CD4-positive, alpha-beta T cell treated with Interleukin-6 for 4 hours (primary cell): Measurements from ENCODE around the gene FGF5.
"Not testable (repeated sequence)": the region's sequence is repeated elsewhere in the genome, so short reads cannot be mapped to it uniquely, and the experiment has no call there.

Source experiments
- DNase-seq: peaks from one replicate; pipeline ENCODE4 v3.0.0-alpha.2; 2020; ENCODE audit warnings: mixed read lengths

The FGF5 gene

GRCh38 chr4:80255329-80256095, 11.0 kb upstream of the FGF5 start:
- DNase-seq: no peak

GRCh38 chr4:80257851-80258250, 8.6 kb upstream of the FGF5 start:
- no peak for DNase-seq

DNA sequence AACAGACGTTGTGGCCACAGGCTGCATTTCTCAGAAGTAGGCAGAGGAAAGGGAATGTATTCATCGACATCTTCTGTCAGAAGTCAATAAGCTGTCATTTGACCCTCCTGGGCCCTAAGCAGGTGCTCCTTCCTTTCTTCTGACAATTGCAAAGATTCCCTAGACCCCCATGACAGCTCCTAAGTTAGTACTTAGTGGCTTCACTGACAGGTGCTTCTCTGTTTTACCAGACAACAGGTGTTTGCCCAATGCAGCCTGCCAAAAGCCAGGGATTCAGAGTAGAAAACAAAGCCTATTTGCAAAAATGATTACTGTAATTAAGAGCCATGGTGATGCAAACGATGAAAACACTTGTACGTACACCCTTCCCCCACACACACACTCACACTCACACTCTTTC, 7.5 kb upstream of the FGF5 start:
- no peak for DNase-seq

GRCh38 chr4:80259817-80260216, 6.6 kb upstream of the FGF5 start:
- no peak for DNase-seq

DNA sequence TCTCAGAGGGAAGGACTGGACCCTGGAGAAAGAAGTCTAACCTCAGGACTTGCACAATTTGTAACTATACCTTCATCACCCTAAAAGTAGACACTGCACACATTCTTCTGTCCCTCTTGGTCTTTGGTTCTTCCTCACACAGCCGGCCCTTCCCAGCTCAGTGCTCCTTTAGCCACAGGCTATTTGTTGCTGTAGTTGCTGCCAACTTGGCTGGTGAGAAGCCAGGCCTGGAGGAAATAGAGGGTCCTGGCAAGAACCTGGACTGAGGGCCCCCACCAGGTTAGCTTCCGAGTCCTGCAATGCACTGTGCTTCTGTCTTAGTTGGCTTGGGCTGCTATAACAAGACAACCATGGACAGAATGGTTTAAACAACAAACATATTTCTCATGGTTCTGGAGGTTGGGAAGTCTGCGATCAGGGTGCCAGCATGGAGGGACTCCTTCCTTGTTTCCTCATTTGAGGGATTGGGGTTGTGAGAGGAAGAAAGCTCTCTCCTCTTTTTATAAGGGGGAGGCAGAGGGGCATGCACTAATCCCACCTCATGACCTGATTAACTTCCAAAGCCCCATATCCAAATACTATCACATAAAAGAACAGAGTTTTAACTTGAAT, 4.4 kb upstream of the FGF5 start:
- no peak for DNase-seq

GRCh38 chr4:80263541-80264351, 2.7 kb upstream of the FGF5 start:
- no peak for DNase-seq

- no peak for DNase-seq
Observed at GRCh38 chr4:80264352-80264647, 2.2 kb upstream of the FGF5 start.

- DNase-seq: no peak
Observed at GRCh38 chr4:80264825-80265224, 1.6 kb upstream of the FGF5 start.

- DNase-seq: no peak
Observed at GRCh38 chr4:80265571-80266252, 752 bp upstream of the FGF5 start.

DNA sequence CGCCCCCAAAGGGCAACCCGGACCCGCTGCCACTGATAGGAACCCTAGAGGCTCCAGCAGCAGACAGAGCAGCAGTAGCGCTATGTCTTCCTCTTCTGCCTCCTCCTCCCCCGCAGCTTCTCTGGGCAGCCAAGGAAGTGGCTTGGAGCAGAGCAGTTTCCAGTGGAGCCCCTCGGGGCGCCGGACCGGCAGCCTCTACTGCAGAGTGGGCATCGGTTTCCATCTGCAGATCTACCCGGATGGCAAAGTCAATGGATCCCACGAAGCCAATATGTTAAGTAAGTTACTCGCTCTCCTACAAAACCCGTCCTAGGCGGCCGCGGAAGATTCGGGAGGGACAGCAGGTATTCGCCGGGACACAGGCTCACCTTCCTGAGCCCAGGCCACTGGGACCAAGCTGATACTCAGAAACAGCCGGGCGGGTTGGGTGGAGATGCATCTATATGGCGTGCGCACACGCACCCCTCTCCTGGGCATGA, 477 bp downstream of the FGF5 start:
- DNase-seq: no peak

- no peak for DNase-seq
Observed at GRCh38 chr4:80268081-80268823, 1.8 kb downstream of the FGF5 start.

GRCh38 chr4:80268936-80269335, 2.5 kb downstream of the FGF5 start:
- no peak for DNase-seq

DNA sequence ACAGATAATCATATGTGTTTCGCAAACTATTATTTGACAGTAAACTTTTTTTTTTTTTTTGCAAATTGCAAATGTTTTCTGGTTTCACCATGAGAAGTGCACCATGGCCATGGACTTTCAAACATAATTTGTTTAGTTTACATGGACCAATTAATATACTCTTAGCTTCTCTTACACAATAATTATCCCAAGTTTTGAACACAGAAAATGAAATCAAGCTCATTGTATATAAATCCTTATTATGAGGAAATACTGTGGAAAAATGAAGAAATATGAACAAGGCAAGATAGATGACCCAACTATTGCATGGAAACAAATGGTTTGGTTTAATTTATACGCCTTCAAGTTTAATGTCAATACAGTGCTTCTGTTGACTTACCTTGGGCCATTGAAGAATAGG, 3.9 kb downstream of the FGF5 start:
- DNase-seq: no peak

- no peak for DNase-seq
Observed at GRCh38 chr4:80270868-80271267, 4.4 kb downstream of the FGF5 start.

DNA sequence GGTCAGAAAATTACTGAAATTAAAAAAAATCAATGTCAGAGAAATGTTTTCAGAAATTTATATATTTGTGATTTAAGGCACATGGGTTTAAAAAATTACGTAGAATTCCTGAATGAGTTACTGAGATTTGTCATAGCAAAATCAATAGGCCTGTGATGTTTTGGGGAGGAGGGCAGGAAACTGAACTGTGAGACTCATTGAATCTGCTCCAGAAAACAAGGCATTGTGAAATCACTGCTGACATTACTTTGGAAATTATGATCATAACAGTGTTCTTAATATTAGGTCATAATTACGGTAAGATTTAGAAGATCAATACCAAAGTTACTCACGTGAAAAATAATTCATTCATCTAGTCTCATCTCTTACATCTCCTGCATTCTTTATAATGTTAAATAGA, 5.3 kb downstream of the FGF5 start:
- DNase-seq: no peak

GRCh38 chr4:80276931-80277330, 10.5 kb downstream of the FGF5 start:
- no peak for DNase-seq

DNA sequence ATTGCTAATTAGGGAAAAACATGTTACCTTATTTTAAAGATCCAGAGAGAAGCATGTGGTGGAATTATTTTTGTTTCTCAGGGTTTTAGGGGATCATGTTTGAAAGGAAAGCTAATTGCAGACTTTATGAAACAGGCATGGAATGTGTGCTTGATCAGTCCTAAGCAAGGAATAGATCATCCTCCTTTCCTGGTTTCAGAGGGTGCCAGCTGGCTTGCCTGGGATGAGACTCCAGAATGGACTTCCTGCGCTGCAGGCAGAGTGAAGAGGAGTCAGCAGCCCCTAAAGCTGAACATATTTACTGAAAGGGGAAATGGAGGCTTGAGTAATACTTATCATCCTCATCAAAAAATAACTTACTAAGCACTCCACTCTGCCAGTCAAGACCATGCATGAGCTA, 13.3 kb downstream of the FGF5 start:
- DNase-seq: no peak

- no peak for DNase-seq
Observed at GRCh38 chr4:80286451-80286850, 20.0 kb downstream of the FGF5 start.

DNA sequence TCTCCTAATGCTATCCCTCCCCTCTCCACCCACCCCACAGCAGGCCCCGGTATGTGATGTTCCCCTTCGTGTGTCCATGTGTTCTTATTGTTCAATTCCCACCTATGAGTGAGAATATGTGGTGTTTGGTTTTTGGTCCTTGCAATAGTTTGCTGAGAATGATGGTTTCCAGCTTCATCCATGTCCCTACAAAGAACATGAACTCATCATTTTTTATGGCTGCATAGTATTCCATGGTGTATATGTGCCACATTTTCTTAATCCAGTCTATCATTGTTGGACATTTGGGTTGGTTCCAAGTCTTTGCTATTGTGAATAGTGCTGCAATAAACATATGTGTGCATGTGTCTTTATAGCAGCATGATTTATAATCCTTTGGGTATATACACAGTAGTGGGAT, 24.2 kb downstream of the FGF5 start:
- not testable (repeated sequence) for DNase-seq

GRCh38 chr4:80294206-80294605, 27.7 kb downstream of the FGF5 start:
- no peak for DNase-seq

GRCh38 chr4:80295336-80295735, 28.9 kb downstream of the FGF5 start:
- DNase-seq: no peak

DNA sequence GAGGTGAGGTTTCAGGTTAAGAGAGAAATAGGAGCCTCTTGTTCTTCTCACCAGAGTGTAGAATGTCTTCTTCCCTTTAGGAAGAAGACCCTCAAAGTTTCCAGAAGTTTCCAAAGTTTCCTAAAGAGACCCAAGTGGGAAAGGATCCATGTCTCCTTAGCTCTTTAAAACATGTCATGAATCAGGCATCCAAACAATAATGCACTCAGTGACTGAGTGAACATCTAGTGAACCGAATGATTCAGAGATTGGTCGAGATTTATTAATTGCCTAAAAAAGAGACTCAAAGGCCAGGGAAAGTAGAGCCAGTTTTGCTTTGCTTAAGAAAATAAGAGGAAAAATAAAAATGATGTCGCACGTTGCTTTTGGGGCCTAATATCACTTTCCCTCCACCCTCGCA, 29.4 kb downstream of the FGF5 start:
- DNase-seq: no peak

- no peak for DNase-seq
Observed at GRCh38 chr4:80301884-80302283, 35.4 kb downstream of the FGF5 start.
